Measurements from ENCODE around the gene PJVK.
"Not testable (repeated sequence)": the region's sequence is repeated elsewhere in the genome, so short reads cannot be mapped to it uniquely, and the experiment has no call there.

Gene PJVK

DNA sequence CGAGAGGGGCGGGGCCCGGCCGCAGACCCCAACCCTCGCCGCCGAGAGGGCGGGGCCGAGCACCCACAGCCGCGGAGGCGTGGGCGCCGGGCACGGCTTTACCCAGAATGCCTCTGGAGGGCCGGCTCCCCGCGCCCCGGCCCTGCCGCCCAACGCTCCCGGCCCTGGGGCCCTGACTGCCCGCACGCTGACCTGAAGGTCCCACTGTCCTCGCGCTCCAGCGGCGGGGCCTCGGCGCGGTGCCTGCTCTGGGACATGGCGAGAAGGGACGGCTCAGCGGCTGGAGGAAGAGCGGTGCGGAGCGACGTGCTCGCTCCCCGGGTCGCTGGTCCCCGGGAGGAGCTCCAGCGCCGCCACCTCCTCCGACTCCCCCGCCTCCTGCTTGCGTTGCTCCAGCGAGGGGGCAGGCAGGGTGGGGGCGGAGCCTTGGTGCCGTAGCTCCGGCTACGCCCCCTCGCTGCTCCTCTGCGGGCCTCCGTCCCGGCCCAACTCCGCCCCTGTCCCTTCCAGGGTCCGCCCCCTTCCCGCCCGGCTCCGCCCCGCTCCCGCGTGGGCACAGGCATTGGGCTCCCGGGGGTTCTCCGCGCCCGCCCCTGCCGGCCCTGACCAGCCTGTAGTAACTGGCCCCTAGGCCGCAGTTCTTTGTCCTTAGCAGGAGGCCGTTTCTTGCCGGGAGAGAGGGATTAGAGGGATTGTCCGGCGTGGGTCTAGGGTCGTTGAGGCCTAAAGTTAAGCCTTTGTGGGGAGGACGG, at the start of gene PJVK, which contains the start of gene PRKRA:
Gene PJVK, plus strand, starts transcription at position 605 of the 752 bp plus-strand sequence. CDS start 2,032 bp downstream, outside the sequence.
Gene PRKRA, minus strand, starts transcription at position 402 of the 752 bp plus-strand sequence. Its CDS starts 145 bp downstream, at position 257.
- peaks cover 28% of the 10 kb centered on the region for H3K4me1 ChIP-seq
- peak within 1 kb of the TSS; percentile 99 for H3K27ac ChIP-seq
- H3K36me3 ChIP-seq = peaks cover 24% of the 10 kb centered on the region
- H3K4me2 ChIP-seq = peak within 1 kb of the TSS; percentile 95
- no peaks in the 10 kb centered on the region for H3K9me3 ChIP-seq
- peak within 1 kb of the TSS; percentile 78 for H3K4me3 ChIP-seq
- H3K9ac ChIP-seq = peak within 1 kb of the TSS; percentile 96
- no peaks in the 10 kb centered on the region for H3K27me3 ChIP-seq
- TF ChIP-seq Cebpa-rat (IDR thresholded peaks at IDR 0.05) = no peak; the same call in 1 of the 2 replicates
- peaks cover 31% of the 10 kb centered on the region for H4K20me1 ChIP-seq

DNA sequence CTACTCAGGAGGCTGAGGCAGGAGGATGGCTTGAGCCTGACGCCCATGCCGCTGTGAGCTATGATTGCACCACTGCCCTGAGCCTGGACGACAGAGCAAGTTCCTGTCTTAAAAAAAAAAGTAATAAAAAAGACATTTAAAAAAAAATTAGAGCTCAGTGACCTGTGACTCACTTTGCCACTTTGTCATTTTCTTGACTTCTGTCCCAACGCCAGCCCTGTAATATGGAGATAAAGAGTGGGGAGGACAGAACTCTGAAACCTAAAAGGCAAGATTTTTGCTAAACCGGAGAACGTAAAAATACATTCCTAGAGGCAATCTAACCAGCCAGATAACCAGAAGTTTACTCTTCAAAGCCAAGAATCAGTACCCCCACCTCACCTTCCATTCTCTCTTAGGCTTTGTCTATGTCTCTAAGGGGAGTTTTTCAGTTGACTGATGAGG, 49.2 kb upstream of the PJVK start:
- TF ChIP-seq Cebpa-rat (IDR thresholded peaks at IDR 0.05) = no peak
- no peaks in the 10 kb centered on the region for H3K9me3 ChIP-seq
- H3K36me3 ChIP-seq = no peaks in the 10 kb centered on the region
- H3K27ac ChIP-seq = peak overlapping the region; percentile 93
- H3K4me2 ChIP-seq = peak overlapping the region; percentile 54
- no peaks in the 10 kb centered on the region for H3K27me3 ChIP-seq
- H3K4me1 ChIP-seq = peaks cover 70% of the 10 kb centered on the region
- H3K4me3 ChIP-seq = no peak overlapping the region
- H4K20me1 ChIP-seq = no peaks in the 10 kb centered on the region
- no peak overlapping the region for H3K9ac ChIP-seq

DNA sequence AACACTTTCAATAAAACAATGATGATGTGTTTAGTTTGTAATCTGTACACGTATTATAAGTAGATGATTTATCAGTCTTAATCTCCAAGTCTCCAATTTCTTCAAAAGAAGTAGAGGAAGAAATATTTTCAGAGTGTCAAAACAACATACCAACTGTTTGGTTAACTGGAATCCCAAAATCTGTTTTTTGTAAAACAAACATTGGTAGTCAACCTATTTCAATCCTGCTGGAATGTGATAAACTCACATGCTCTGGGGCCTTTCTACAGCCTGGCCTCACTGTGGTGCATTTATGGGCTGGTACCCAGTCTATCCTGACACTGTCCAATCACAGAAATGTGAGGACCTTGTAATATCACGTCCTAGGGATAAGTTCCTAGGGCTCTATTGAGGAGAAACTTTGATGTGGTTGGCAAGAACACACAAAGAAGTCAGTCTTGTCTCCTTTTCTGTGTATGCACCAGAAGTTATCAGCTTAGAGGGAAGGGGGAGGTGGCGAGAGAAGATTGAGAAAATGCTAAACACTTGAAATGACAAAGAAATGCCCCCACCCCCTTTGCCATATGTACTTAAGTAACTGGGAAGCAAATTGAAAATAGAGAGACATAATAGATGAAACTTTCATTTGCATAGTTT, 47.4 kb upstream of the PJVK start:
- H3K4me1 ChIP-seq = peaks cover 73% of the 10 kb centered on the region
- peak overlapping the region; percentile 79 for H3K4me2 ChIP-seq
- H3K36me3 ChIP-seq = no peaks in the 10 kb centered on the region
- H3K9me3 ChIP-seq = no peaks in the 10 kb centered on the region
- H4K20me1 ChIP-seq = no peaks in the 10 kb centered on the region
- no peaks in the 10 kb centered on the region for H3K27me3 ChIP-seq
- peak overlapping the region; percentile 71 for H3K9ac ChIP-seq
- TF ChIP-seq Cebpa-rat (IDR thresholded peaks at IDR 0.05) = no peak
- peak overlapping the region; percentile 19; the same call in 1 of the 2 replicates for H3K4me3 ChIP-seq
- peak overlapping the region; percentile 93 for H3K27ac ChIP-seq

GRCh38 chr2:178404368-178404767, 46.8 kb upstream of the PJVK start:
- Histone ChIP-seq H4K20me1 (no peaks in the 10 kb centered on the region), H3K27ac (peak overlapping the region; percentile 93), H3K9me3 (no peaks in the 10 kb centered on the region), H3K9ac (peak overlapping the region; percentile 71), H3K4me1 (peaks cover 73% of the 10 kb centered on the region), H3K4me2 (peak overlapping the region; percentile 79), H3K4me3 (peak overlapping the region; percentile 19; the same call in 1 of the 2 replicates), H3K36me3 (no peaks in the 10 kb centered on the region), H3K27me3 (no peaks in the 10 kb centered on the region)
- no peak for TF ChIP-seq Cebpa-rat (IDR thresholded peaks at IDR 0.05)

DNA sequence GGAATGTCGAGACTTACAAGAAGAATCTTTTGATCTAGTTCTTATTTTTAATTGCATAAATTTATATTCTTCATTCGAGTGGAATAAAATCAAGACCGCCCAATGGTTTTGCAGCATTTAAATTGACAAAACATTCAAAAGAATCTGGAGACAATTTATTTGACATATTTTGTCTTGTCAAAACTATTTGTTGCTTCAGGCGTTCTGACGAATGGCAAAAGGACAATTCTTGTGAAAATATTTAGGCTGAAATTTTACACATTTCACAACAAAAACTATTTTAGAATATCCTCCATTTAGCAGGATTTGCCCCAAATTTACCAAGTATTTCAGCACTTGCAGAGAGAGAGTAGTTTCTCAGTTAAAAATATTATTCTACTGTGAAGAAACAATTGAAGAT, 41.9 kb upstream of the PJVK start:
- H3K9me3 ChIP-seq = no peaks in the 10 kb centered on the region
- TF ChIP-seq Cebpa-rat (IDR thresholded peaks at IDR 0.05) = no peak
- peaks cover 62% of the 10 kb centered on the region for H3K4me1 ChIP-seq
- no peaks in the 10 kb centered on the region for H3K36me3 ChIP-seq
- no peaks in the 10 kb centered on the region for H4K20me1 ChIP-seq
- H3K9ac ChIP-seq = no peak overlapping the region
- no peak overlapping the region for H3K4me2 ChIP-seq
- no peaks in the 10 kb centered on the region for H3K27me3 ChIP-seq
- H3K4me3 ChIP-seq = no peak overlapping the region
- H3K27ac ChIP-seq = no peak overlapping the region

- Histone ChIP-seq H3K4me3 (no peak overlapping the region), H3K27ac (0 out of 2 replicates have a peak overlapping the region, but pooled peaks have one; percentile 13), H3K36me3 (no peaks in the 10 kb centered on the region), H3K9me3 (no peaks in the 10 kb centered on the region), H4K20me1 (no peaks in the 10 kb centered on the region), H3K9ac (no peak overlapping the region), H3K27me3 (no peaks in the 10 kb centered on the region), H3K4me2 (peak overlapping the region; percentile 77; the same call in 1 of the 2 replicates), H3K4me1 (peaks cover 56% of the 10 kb centered on the region)
- TF ChIP-seq Cebpa-rat (IDR thresholded peaks at IDR 0.05) = no peak
Measured at GRCh38 chr2:178412047-178412446, 39.1 kb upstream of the PJVK start.

DNA sequence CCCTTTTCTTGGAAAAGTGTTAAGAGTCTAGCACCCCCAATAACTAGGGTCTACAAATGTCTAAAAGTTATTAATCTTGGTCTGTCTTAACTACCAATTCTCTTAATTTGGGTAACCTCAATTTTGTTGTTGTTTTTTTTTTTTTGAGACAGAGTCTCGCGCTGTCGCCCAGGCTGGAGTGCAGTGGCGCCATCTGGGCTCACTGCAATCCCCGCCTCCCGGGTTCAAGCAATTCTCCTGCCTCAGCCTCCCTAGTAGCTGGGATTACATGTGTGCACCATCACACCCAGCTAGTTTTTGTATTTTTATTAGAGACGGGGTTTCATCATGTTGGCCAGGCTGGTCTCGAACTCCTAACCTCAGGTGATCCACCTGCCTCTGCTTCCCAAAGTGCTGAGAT, 38.7 kb upstream of the PJVK start:
- H3K4me1 ChIP-seq = peaks cover 56% of the 10 kb centered on the region
- not testable (repeated sequence) for H3K27me3 ChIP-seq, H3K9me3 ChIP-seq, H4K20me1 ChIP-seq, H3K36me3 ChIP-seq
- peak overlapping the region; percentile 77 for H3K4me2 ChIP-seq
- peak overlapping the region; percentile 97; the same call in 1 of the 2 replicates for H3K9ac ChIP-seq
- H3K27ac ChIP-seq = peak overlapping the region; percentile 99; the same call in 1 of the 2 replicates
- H3K4me3 ChIP-seq = 0 out of 2 replicates have a peak overlapping the region, but pooled peaks have one; percentile 72

GRCh38 chr2:178413472-178414265, 37.5 kb upstream of the PJVK start:
- Histone ChIP-seq H3K36me3 (peaks cover 12% of the 10 kb centered on the region), H3K4me2 (peak overlapping the region; percentile 77), H3K27ac (peak overlapping the region; percentile 99), H3K4me1 (peaks cover 61% of the 10 kb centered on the region), H3K9ac (peak overlapping the region; percentile 97), H3K4me3 (peak overlapping the region; percentile 72), H3K27me3 (no peaks in the 10 kb centered on the region), H3K9me3 (no peaks in the 10 kb centered on the region), H4K20me1 (no peaks in the 10 kb centered on the region)
- no peak for TF ChIP-seq Cebpa-rat (IDR thresholded peaks at IDR 0.05)
